HepG2 (cell line): Measurements from ENCODE around the gene TJAP1. TPM values are rescaled to one million over a fixed set of nuclear protein-coding genes. Genes with fewer than 3 reads are reported as not detected.
"Not testable (repeated sequence)": the region's sequence is repeated elsewhere in the genome, so short reads cannot be mapped to it uniquely, and the experiment has no call there.

Source experiments
- ATAC-seq: fragments of 200-7000 bp; cut with Tn5 transposase; 3 replicates; pipeline ENCODE4 v1.9.1; 2020; ENCODE audit warnings: mild to moderate bottlenecking, moderate library complexity
- BruUV-seq: library from RNA; stranded (reverse); fragments of 400-500 nt; replicated peaks from 2 replicates; lab custom pipeline; 2021; lab: Mats Ljungman, UMichigan
- CTCF ChIA-PET: fragments of 300-600 bp; formaldehyde crosslinking; extraction: SDS; loops from one replicate; lab custom pipeline; 2021; ENCODE audit warnings: low total read pairs, inconsistent platforms, low intra/inter-chr PET ratio; lab: Yijun Ruan, JAX
- POLR2A ChIA-PET: fragments of 350-600 bp; sonication (Branson Sonifier 250); formaldehyde crosslinking; loops from one replicate; lab custom pipeline; 2020; ENCODE audit warnings: antibody characterized with exemption, inconsistent platforms; lab: Yijun Ruan, JAX
- DNase-seq: peaks from one replicate; pipeline ENCODE4 v3.0.0-alpha.2; 2015; ENCODE audit warnings: low spot score
- FAIRE-seq: peaks from 3 replicates; lab custom pipeline; 2011; peaks lifted over from hg19 to GRCh38; lab: Jason Lieb, UNC
- H2AFZ ChIP-seq: one replicate; pipeline ENCODE4 v1.6.1; 2011; ENCODE audit warnings: low read length, inconsistent platforms
- H3K27ac ChIP-seq: fragments of 300-600 bp; 3 replicates; pipeline ENCODE4 v1.8.0; 2011; ENCODE audit warnings: mixed run types, mild to moderate bottlenecking, mixed read lengths, low read length, inconsistent platforms; ENCODE audit not compliant: insufficient read depth; ENCODE audit errors: extremely low read length
- H3K27me3 ChIP-seq, 2 experiments: fragments of 200-600 bp in 1 of 2; 2 replicates in 1 of 2; 3 replicates in 1 of 2; pipeline versions ENCODE4 v1.6.0 to v1.8.0; 2011; ENCODE audit warnings: low read length in 2 of 2, mild to moderate bottlenecking in 2 of 2, moderate library complexity in 2 of 2, inconsistent platforms in 1 of 2; ENCODE audit not compliant: insufficient read depth in 2 of 2, control insufficient read depth in 1 of 2
- H3K36me3 ChIP-seq, 2 experiments: fragments of 200-600 bp in 1 of 2; replicated peaks in 1 of 2; 2 replicates in 1 of 2; 3 replicates in 1 of 2; pipeline versions ENCODE4 v1.5.1 to v1.8.0; 2011; ENCODE audit warnings: low read length in 2 of 2, inconsistent platforms in 1 of 2; ENCODE audit not compliant: insufficient read depth in 2 of 2, control insufficient read depth in 1 of 2
- H3K4me1 ChIP-seq: 2 replicates; pipeline ENCODE4 v1.5.1; 2012; ENCODE audit warnings: low read length, inconsistent platforms; ENCODE audit not compliant: insufficient read depth
- H3K4me2 ChIP-seq: 2 replicates; pipeline ENCODE4 v1.6.0; 2011; ENCODE audit warnings: low read depth, low read length, inconsistent platforms
- H3K4me3 ChIP-seq, 3 experiments: fragments of 200-600 bp in 1 of 3; sonication (generic), shearing (Covaris generic) in 1 of 3; replicated peaks in 1 of 3; 2 replicates each; pipeline ENCODE4 v1.5.1; 2011 to 2016; ENCODE audit warnings: low read length in 3 of 3, inconsistent platforms in 2 of 3, low read depth in 2 of 3, mild to moderate bottlenecking in 2 of 3, control low read depth in 1 of 3, mixed read lengths in 1 of 3; ENCODE audit not compliant: insufficient read depth in 1 of 3
- H3K79me2 ChIP-seq: one replicate; pipeline ENCODE4 v1.6.1; 2011; ENCODE audit warnings: low read length, inconsistent platforms; ENCODE audit not compliant: insufficient read depth
- H3K9ac ChIP-seq: 2 replicates; pipeline ENCODE4 v1.6.0; 2011; ENCODE audit warnings: mild to moderate bottlenecking, low read depth, low read length, inconsistent platforms; ENCODE audit not compliant: insufficient read depth
- H3K9me3 ChIP-seq: 2 replicates; pipeline ENCODE4 v1.5.1; 2012; ENCODE audit warnings: mild to moderate bottlenecking, low read length
- H4K20me1 ChIP-seq: 2 replicates; pipeline ENCODE4 v1.6.0; 2011; ENCODE audit warnings: inconsistent platforms, mild to moderate bottlenecking, low read length, moderate library complexity; ENCODE audit not compliant: insufficient read depth
- SMYD3 ChIP-seq: sonication (generic); formaldehyde crosslinking; IDR thresholded peaks from 2 replicates; pipeline ENCODE4 v1.8.1; 2023; ENCODE audit warnings: mild to moderate bottlenecking, missing genetic modification reagents
- ZNF12 ChIP-seq: sonication (generic); formaldehyde crosslinking; IDR thresholded peaks from 2 replicates; pipeline ENCODE4 v1.5.0; 2020; ENCODE audit warnings: missing genetic modification reagents
- ZNF619 ChIP-seq: sonication (generic); formaldehyde crosslinking; IDR thresholded peaks from 2 replicates; pipeline ENCODE4 v1.4.0; 2020; ENCODE audit warnings: mild to moderate bottlenecking, missing genetic modification reagents
- ZNF83 ChIP-seq: sonication (generic); formaldehyde crosslinking; IDR thresholded peaks from 2 replicates; pipeline ENCODE4 v1.4.0; 2020; ENCODE audit warnings: missing genetic modification reagents, mild to moderate bottlenecking, borderline replicate concordance
- WGBS: methylation state at CpG from one replicate; pipeline ENCODE4 v1.1.6; 2017; ENCODE audit warnings: low lambda C conversion rate; 5-methylcytosine and 5-hydroxymethylcytosine counted together
- in situ Hi-C: cut with HindIII; loops from 2 replicates; pipeline ENCODE4 v1.10.0; 2017; ENCODE audit warnings: low pct_unique_long_range_greater_than_20kb; ENCODE audit not compliant: extremely low pct_ligation_motif_present
- intact Hi-C: fragments of 100-400 bp; cut with micrococcal nuclease; formaldehyde crosslinking; loops from one replicate; pipeline ENCODE4 v1.10.0; 2022; ENCODE audit not compliant: unreplicated experiment
- polyA plus RNA-seq, 8 experiments: library from polyadenylated mRNA; depleted of rRNA in 3 of 8; stranded (reverse) in 7 of 8; unstranded in 1 of 8; fragments of >200 nt; fragmentation: Illumina TruSeq in 4 of 8; extraction: Trizol in 4 of 8; gene quantifications; 2 replicates each; pipeline versions ENCODE4 v1.2.1 to v1.2.3, GENCODE V29; 2011 to 2016; ENCODE audit warnings: low read depth in 4 of 8, missing spikeins in 1 of 8, mixed read lengths in 1 of 8; ENCODE audit not compliant: insufficient read depth in 1 of 8
- total RNA-seq, 5 experiments: library from RNA; depleted of rRNA; stranded (reverse); fragments of >200 nt; fragmentation: Illumina TruSeq; extraction: Trizol; gene quantifications; 2 replicates each; pipeline ENCODE4 v1.2.3, GENCODE V29; 2016; ENCODE audit warnings: low read depth in 1 of 5
- TF ChIP-seq, protein P1 (sequence below): sonication (generic); formaldehyde crosslinking; IDR thresholded peaks from 2 replicates; pipeline ENCODE4 v1.4.0; 2020; ENCODE audit warnings: missing genetic modification reagents, borderline replicate concordance
- TF ChIP-seq, protein P2 (sequence below): sonication (generic); formaldehyde crosslinking; IDR thresholded peaks from 2 replicates; pipeline ENCODE4 v1.8.1; 2023; ENCODE audit warnings: mild to moderate bottlenecking, inconsistent platforms, moderate library complexity, missing genetic modification reagents, borderline replicate concordance
- TF ChIP-seq, protein P3 (sequence below): sonication (generic); formaldehyde crosslinking; IDR thresholded peaks from 2 replicates; pipeline ENCODE4 v1.9.0; 2021; ENCODE audit warnings: missing genetic modification reagents, borderline replicate concordance
- TF ChIP-seq, protein P4 (sequence below): sonication (generic); formaldehyde crosslinking; IDR thresholded peaks from 2 replicates; pipeline ENCODE4 v1.4.0; 2020; ENCODE audit warnings: mild to moderate bottlenecking, missing genetic modification reagents

The TJAP1 gene
- total and polyA plus RNA-seq, 2 of the 13 experiments (the other 11 are each of a cell fraction or from before 2014, with no cell fraction given) = 15.7 to 41.6 TPM

DNA sequence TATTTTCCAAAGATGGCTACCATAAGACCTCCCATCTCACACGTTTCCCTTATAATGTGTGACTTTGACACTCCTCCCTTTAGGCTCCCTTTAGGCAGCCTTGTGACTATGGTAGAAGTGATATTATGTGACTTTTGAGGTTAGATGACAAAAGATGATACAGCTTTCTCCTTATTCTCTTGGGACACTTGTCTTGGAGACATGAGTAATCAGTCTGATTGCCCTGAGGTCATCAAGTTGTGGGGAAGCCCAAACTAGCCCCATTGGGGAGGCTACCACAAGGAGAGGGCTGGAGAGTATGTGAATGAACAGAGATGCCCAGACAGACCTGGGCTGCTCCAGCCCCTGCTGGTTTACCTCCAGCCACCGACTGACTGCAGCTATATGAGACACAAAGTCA, 11.4 kb upstream of the TJAP1 start:
- intact Hi-C loops (no loop called here), in situ Hi-C loops (no loop called here)
- BruUV-seq = no TSS peak
- H3K36me3 ChIP-seq = no peaks in the 10 kb centered on the region
- H4K20me1 ChIP-seq = no peaks in the 10 kb centered on the region
- H3K4me1 ChIP-seq = no peaks in the 10 kb centered on the region
- 20% methylated on average over 2 of the region's 2 CpGs for whole genome bisulfite sequencing
- CTCF ChIA-PET = no interaction called here
- TF ChIP-seq, protein P1, sequence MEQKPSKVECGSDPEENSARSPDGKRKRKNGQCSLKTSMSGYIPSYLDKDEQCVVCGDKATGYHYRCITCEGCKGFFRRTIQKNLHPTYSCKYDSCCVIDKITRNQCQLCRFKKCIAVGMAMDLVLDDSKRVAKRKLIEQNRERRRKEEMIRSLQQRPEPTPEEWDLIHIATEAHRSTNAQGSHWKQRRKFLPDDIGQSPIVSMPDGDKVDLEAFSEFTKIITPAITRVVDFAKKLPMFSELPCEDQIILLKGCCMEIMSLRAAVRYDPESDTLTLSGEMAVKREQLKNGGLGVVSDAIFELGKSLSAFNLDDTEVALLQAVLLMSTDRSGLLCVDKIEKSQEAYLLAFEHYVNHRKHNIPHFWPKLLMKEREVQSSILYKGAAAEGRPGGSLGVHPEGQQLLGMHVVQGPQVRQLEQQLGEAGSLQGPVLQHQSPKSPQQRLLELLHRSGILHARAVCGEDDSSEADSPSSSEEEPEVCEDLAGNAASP (CRISPR knock-in tag) = no peak
- TF ChIP-seq SMYD3 (CRISPR knock-in tag) (no peak), ZNF12 (CRISPR knock-in tag) (no peak), ZNF83 (CRISPR knock-in tag) (no peak), ZNF619 (CRISPR knock-in tag) (no peak)
- TF ChIP-seq, protein P2, sequence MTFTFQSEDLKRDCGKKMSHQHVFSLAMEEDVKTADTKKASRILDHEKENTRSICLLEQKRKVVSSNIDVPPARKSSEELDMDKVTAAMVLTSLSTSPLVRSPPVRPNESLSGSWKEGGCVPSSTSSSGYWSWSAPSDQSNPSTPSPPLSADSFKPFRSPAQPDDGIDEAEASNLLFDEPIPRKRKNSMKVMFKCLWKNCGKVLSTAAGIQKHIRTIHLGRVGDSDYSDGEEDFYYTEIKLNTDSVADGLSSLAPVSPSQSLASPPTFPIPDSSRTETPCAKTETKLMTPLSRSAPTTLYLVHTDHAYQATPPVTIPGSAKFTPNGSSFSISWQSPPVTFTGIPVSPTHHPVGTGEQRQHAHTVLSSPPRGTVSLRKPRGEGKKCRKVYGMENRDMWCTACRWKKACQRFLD (CRISPR knock-in tag) = no peak
- TF ChIP-seq, protein P3, sequence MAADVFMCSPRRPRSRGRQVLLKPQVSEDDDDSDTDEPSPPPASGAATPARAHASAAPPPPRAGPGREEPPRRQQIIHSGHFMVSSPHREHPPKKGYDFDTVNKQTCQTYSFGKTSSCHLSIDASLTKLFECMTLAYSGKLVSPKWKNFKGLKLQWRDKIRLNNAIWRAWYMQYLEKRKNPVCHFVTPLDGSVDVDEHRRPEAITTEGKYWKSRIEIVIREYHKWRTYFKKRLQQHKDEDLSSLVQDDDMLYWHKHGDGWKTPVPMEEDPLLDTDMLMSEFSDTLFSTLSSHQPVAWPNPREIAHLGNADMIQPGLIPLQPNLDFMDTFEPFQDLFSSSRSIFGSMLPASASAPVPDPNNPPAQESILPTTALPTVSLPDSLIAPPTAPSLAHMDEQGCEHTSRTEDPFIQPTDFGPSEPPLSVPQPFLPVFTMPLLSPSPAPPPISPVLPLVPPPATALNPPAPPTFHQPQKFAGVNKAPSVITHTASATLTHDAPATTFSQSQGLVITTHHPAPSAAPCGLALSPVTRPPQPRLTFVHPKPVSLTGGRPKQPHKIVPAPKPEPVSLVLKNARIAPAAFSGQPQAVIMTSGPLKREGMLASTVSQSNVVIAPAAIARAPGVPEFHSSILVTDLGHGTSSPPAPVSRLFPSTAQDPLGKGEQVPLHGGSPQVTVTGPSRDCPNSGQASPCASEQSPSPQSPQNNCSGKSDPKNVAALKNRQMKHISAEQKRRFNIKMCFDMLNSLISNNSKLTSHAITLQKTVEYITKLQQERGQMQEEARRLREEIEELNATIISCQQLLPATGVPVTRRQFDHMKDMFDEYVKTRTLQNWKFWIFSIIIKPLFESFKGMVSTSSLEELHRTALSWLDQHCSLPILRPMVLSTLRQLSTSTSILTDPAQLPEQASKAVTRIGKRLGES (CRISPR knock-in tag) = no peak
- TF ChIP-seq, protein P4, sequence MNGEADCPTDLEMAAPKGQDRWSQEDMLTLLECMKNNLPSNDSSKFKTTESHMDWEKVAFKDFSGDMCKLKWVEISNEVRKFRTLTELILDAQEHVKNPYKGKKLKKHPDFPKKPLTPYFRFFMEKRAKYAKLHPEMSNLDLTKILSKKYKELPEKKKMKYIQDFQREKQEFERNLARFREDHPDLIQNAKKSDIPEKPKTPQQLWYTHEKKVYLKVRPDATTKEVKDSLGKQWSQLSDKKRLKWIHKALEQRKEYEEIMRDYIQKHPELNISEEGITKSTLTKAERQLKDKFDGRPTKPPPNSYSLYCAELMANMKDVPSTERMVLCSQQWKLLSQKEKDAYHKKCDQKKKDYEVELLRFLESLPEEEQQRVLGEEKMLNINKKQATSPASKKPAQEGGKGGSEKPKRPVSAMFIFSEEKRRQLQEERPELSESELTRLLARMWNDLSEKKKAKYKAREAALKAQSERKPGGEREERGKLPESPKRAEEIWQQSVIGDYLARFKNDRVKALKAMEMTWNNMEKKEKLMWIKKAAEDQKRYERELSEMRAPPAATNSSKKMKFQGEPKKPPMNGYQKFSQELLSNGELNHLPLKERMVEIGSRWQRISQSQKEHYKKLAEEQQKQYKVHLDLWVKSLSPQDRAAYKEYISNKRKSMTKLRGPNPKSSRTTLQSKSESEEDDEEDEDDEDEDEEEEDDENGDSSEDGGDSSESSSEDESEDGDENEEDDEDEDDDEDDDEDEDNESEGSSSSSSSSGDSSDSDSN (CRISPR knock-in tag) = no peak
- H2AFZ ChIP-seq = no peak overlapping the region
- DNase-seq = no peak
- no peak for FAIRE-seq
- H3K9me3 ChIP-seq = no peaks in the 10 kb centered on the region
- POLR2A ChIA-PET = no interaction called here
- no peak overlapping the region for H3K4me2 ChIP-seq
- no peaks in the 10 kb centered on the region for H3K79me2 ChIP-seq
- no peak overlapping the region for H3K9ac ChIP-seq
- no peak overlapping the region for H3K27ac ChIP-seq
- peaks cover 0 to 17% of the 10 kb centered on the region in 2 experiments; a peak in 3 of 5 replicates for H3K27me3 ChIP-seq
- ATAC-seq = peak; percentile 31; the same call in 2 of the 3 replicates
- H3K4me3 ChIP-seq = no peak overlapping the region

DNA sequence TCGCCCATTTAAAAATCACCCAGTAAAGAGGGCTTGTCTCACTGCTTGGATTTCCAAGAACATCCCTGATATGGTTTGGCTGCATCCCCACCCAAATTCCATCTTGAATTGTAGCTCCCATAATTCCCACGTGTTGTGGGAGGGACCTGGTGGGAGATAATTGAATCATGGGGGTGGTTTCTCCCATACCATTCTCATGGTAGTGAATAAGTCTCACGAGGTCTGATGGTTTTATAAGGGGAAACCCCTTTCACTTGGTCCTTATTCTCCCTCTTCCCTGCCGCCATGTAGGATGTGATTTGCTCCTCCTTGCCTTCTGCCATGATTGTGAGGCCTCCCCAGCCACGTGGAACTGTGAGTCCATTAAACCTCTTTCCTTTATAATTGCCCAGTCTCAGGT, 10.1 kb upstream of the TJAP1 start:
- H3K4me1 ChIP-seq, H3K27ac ChIP-seq, H3K9me3 ChIP-seq, in situ Hi-C loops, CTCF ChIA-PET, DNase-seq, H3K9ac ChIP-seq, H3K79me2 ChIP-seq, H2AFZ ChIP-seq, intact Hi-C loops, H3K4me2 ChIP-seq, H3K36me3 ChIP-seq, BruUV-seq, H4K20me1 ChIP-seq, H3K4me3 ChIP-seq, FAIRE-seq, ATAC-seq: not testable (repeated sequence)
- 31% methylated on average over 5 of the region's 5 CpGs for WGBS
- POLR2A ChIA-PET = interaction anchor here (0.6 kb wide), 1 partner anchor 9 kb away, joined by 6 read pairs; no protein-coding TSS in a partner anchor
- peaks cover 0 to 17% of the 10 kb centered on the region in 2 experiments; a peak in 3 of 5 replicates for H3K27me3 ChIP-seq
